MCF 10A (cell line): ENCODE data around the gene CTNNA1. TPM values are rescaled to one million over a fixed set of nuclear protein-coding genes. Genes with fewer than 3 reads are reported as not detected.
"Not testable (repeated sequence)": the region's sequence is repeated elsewhere in the genome, so short reads cannot be mapped to it uniquely, and the experiment has no call there.

Experiments
- BruUV-seq: library from RNA; stranded (reverse); fragments of 400-500 nt; replicated peaks from 2 replicates; lab custom pipeline; 2021; lab: Mats Ljungman, UMichigan
- CTCF ChIA-PET: fragments of 300-600 bp; sonication (Branson Sonifier 250); formaldehyde crosslinking; extraction: SDS; loops from one replicate; lab custom pipeline; 2021; ENCODE audit warnings: antibody characterized with exemption, inconsistent platforms; lab: Yijun Ruan, JAX
- POLR2A ChIA-PET: fragments of 300-600, 350-650 bp; sonication (Branson Sonifier 250); formaldehyde crosslinking; extraction: SDS; loops from one replicate; lab custom pipeline; 2020; ENCODE audit warnings: antibody characterized with exemption, inconsistent platforms; lab: Yijun Ruan, JAX
- DNase-seq: peaks from one replicate; pipeline ENCODE4 v3.0.0-alpha.2; 2018; ENCODE audit not compliant: unreplicated experiment
- H3K27ac Mint-ChIP-seq: one replicate; pipeline ENCODE4 v1.8.0; 2022; ENCODE audit warnings: mild to moderate bottlenecking, low read depth, mixed read lengths; ENCODE audit not compliant: unreplicated experiment
- H3K27me3 Mint-ChIP-seq: one replicate; pipeline ENCODE4 v1.8.0; 2022; ENCODE audit warnings: mixed read lengths; ENCODE audit not compliant: insufficient read depth, unreplicated experiment
- H3K36me3 Mint-ChIP-seq: one replicate; pipeline ENCODE4 v1.8.0; 2022; ENCODE audit warnings: mild to moderate bottlenecking, moderate library complexity, mixed read lengths; ENCODE audit not compliant: insufficient read depth, unreplicated experiment
- H3K4me1 Mint-ChIP-seq: one replicate; pipeline ENCODE4 v1.8.0; 2022; ENCODE audit warnings: mixed read lengths; ENCODE audit not compliant: insufficient read depth, unreplicated experiment
- H3K4me3 Mint-ChIP-seq: one replicate; pipeline ENCODE4 v1.8.0; 2022; ENCODE audit warnings: mild to moderate bottlenecking, moderate library complexity, mixed read lengths; ENCODE audit not compliant: unreplicated experiment
- H3K9me3 Mint-ChIP-seq: one replicate; pipeline ENCODE4 v1.8.0; 2022; ENCODE audit warnings: mixed read lengths; ENCODE audit not compliant: unreplicated experiment
- intact Hi-C: fragments of 100-400 bp; cut with micrococcal nuclease; formaldehyde crosslinking; loops from 2 replicates; pipeline ENCODE4 v1.14.1; 2022
- total RNA-seq: library from RNA; stranded (reverse); gene quantifications from 2 replicates; pipeline ENCODE4 v1.2.3, GENCODE V29; 2022
- TF ChIP-seq, protein P1 (sequence below): fragments of 200-600 bp; IDR thresholded peaks from one replicate; pipeline ENCODE4 v1.8.0; 2022; ENCODE audit warnings: antibody characterized with exemption, mild to moderate bottlenecking; ENCODE audit not compliant: unreplicated experiment

The CTNNA1 gene
- total RNA-seq, 1 experiment from 2014 or later, result 519 TPM

DNA sequence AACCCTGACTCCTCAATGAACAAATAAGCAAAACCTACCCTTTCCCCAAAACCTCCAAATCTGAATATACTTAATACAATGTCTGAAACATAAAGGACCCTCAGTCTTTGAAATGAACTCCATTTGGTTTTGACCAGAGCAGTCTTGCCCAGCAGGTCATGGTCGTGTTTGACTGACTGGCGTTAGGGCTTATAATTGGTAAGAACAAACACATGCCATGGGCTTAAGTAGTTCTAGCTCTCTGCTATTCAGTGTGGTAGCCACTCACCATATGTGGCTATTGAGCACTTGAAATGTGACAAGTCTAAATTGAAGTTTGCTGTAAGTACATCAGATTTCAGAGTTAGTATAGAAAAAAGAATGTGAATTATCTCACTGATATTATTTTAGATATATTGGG is 79.9 kb downstream of the CTNNA1 start:
- intact Hi-C loops, result no loop called here
- H3K4me3 Mint-ChIP-seq, result no peak overlapping the region
- BruUV-seq, result no TSS peak
- no peak for DNase-seq
- H3K27me3 Mint-ChIP-seq, result no peaks in the 10 kb centered on the region
- TF ChIP-seq, protein P1, sequence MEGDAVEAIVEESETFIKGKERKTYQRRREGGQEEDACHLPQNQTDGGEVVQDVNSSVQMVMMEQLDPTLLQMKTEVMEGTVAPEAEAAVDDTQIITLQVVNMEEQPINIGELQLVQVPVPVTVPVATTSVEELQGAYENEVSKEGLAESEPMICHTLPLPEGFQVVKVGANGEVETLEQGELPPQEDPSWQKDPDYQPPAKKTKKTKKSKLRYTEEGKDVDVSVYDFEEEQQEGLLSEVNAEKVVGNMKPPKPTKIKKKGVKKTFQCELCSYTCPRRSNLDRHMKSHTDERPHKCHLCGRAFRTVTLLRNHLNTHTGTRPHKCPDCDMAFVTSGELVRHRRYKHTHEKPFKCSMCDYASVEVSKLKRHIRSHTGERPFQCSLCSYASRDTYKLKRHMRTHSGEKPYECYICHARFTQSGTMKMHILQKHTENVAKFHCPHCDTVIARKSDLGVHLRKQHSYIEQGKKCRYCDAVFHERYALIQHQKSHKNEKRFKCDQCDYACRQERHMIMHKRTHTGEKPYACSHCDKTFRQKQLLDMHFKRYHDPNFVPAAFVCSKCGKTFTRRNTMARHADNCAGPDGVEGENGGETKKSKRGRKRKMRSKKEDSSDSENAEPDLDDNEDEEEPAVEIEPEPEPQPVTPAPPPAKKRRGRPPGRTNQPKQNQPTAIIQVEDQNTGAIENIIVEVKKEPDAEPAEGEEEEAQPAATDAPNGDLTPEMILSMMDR, result no peak
- H3K36me3 Mint-ChIP-seq, result peaks cover 48% of the 10 kb centered on the region
- peaks cover 17% of the 10 kb centered on the region for H3K9me3 Mint-ChIP-seq
- ChIA-PET POLR2A (interaction anchor here (0.8 to 5.4 kb wide), 4 partner anchors 12 to 449 kb away, joined by 3 to 27 read pairs (median 5); no protein-coding TSS in a partner anchor), CTCF (interaction anchor here (0.6 kb wide), 1 partner anchor 53 kb away, joined by 5 read pairs; no protein-coding TSS in a partner anchor)
- peaks cover 39% of the 10 kb centered on the region for H3K4me1 Mint-ChIP-seq
- H3K27ac Mint-ChIP-seq, result no peak overlapping the region

DNA sequence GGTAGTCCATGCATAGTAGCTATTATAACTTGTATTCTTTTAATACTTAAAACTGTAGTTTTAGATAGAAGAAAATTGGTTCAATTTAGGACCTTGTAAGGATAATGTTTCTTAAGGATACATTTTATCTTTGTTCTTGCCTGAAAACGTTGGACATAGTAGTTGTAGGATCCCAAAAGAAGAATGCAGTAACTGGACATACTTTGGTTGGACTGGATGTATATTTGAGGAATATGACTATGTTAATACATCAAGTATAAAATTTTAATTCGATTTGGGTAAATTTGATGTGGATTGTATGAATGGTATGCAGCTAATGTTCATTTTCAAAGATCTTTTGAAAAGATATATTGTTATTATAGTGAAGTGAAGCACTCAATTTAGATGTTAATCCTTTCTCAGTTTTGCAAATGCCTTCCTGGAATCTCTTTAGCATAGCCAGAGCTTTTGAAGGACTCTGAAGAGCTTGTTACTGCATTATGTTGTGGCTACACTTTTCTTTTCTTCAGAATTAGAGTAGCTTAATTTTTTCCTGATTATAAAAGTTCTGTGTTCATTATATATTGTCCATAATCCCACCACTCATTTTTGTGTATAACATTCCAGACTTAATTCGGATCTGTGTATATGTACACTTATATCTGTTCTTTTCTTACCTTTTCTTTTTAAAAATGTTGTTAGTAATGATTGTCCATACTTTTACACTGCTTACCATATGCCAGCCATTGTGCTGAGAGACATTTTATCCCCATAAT is 80.7 kb downstream of the CTNNA1 start:
- CTCF ChIA-PET, result interaction anchor here (0.5 to 3.4 kb wide), 8 partner anchors 9 to 355 kb away, joined by 3 to 27 read pairs (median 4); no protein-coding TSS in a partner anchor
- Mint-ChIP-seq H3K9me3 (peaks cover 17% of the 10 kb centered on the region), H3K4me3 (no peak overlapping the region), H3K36me3 (peaks cover 42% of the 10 kb centered on the region), H3K4me1 (peaks cover 39% of the 10 kb centered on the region), H3K27me3 (no peaks in the 10 kb centered on the region), H3K27ac (no peak overlapping the region)
- POLR2A ChIA-PET, result interaction anchor here (0.6 to 5.4 kb wide), 5 partner anchors 11 to 448 kb away, joined by 3 to 27 read pairs (median 4); no protein-coding TSS in a partner anchor
- intact Hi-C loops, result no loop called here
- TF ChIP-seq, protein P1, result no peak
- DNase-seq, result no peak
- BruUV-seq, result no TSS peak

DNA sequence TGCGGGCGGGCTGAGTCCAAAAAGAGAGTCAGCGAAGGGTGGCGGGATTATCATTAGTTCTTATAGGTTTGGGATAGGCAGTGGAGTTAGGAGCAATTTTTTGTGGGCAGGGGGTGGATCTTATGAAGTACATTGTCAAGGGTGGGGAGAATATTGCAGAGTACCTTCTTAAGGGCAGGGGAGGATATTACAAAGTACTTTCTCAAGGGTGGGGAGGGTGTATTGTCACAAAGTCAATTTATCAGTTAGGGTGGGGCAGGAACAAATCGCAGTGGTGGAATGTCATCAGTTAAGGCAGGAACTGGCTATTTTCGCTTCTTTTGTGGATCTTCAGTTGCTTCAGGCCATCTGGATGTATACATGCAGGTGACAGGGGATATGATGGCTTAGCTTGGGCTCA is 81.6 kb downstream of the CTNNA1 start:
- H3K4me3 Mint-ChIP-seq, H3K27me3 Mint-ChIP-seq, DNase-seq, intact Hi-C loops, H3K27ac Mint-ChIP-seq, BruUV-seq: not testable (repeated sequence)
- ChIA-PET CTCF (interaction anchor here (0.6 to 3.4 kb wide), 3 partner anchors 10 to 103 kb away, joined by 3 to 27 read pairs (median 3); no protein-coding TSS in a partner anchor), POLR2A (interaction anchor here (0.7 to 5.4 kb wide), 2 partner anchors 10 to 72 kb away, joined by 3 to 27 read pairs; no protein-coding TSS in a partner anchor)
- H3K9me3 Mint-ChIP-seq, result peaks cover 17% of the 10 kb centered on the region
- peaks cover 41% of the 10 kb centered on the region for H3K36me3 Mint-ChIP-seq
- H3K4me1 Mint-ChIP-seq, result peaks cover 39% of the 10 kb centered on the region

- H3K9me3 Mint-ChIP-seq, result peaks cover 17% of the 10 kb centered on the region
- H3K27ac Mint-ChIP-seq, result no peak overlapping the region
- DNase-seq, result no peak
- CTCF ChIA-PET, result interaction anchor here (1.0 kb wide), 1 partner anchor 11 kb away, joined by 3 read pairs; no protein-coding TSS in a partner anchor
- POLR2A ChIA-PET, result interaction anchor here (1.4 to 5.4 kb wide), 2 partner anchors 7 to 44 kb away, joined by 4 to 27 read pairs; no protein-coding TSS in a partner anchor
- intact Hi-C loops, result no loop called here
- no peaks in the 10 kb centered on the region for H3K27me3 Mint-ChIP-seq
- no peak overlapping the region for H3K4me3 Mint-ChIP-seq
- peaks cover 39% of the 10 kb centered on the region for H3K36me3 Mint-ChIP-seq
- TF ChIP-seq, protein P1, result no peak
- BruUV-seq, result no TSS peak
- H3K4me1 Mint-ChIP-seq, result peaks cover 32% of the 10 kb centered on the region
Observed at GRCh38 chr5:138837160-138837559, 83.9 kb downstream of the CTNNA1 start.
